Keratinocyte (primary cell): ENCODE data around the gene FAF1.

Source experiments
- CTCF ChIP-seq, 3 experiments: IDR thresholded peaks in 1 of 3; conservative IDR thresholded peaks in 1 of 3; optimal IDR thresholded peaks in 1 of 3; 2 replicates in 2 of 3; 3 replicates in 1 of 3; pipeline versions ENCODE3 to v1.5.1; 2011; ENCODE audit warnings: low read length in 3 of 3, mild to moderate bottlenecking in 3 of 3, moderate library complexity in 2 of 3, control low read depth in 1 of 3, inconsistent platforms in 1 of 3; ENCODE audit not compliant: insufficient read depth in 2 of 3; ENCODE audit errors: extremely low read depth in 1 of 3
- EZH2 ChIP-seq: IDR thresholded peaks from one replicate; pipeline ENCODE4 v1.6.1; 2012; ENCODE audit warnings: inconsistent platforms, mild to moderate bottlenecking, low read length, moderate library complexity

GRCh38 chr1:50950396-50950795, 9.7 kb downstream of the FAF1 start:
- TF ChIP-seq EZH2 (no peak), CTCF (optimal IDR thresholded peaks at IDR 0.05 in 1 of 3, IDR thresholded peaks at IDR 0.05 in 1 of 3, conservative IDR thresholded peaks at IDR 0.05 in 1 of 3; ENCODE audit: extremely low read depth in 1 of 3, insufficient read depth in 2 of 3, low read length in 3 of 3) (no peak)
